Astrocyte (in vitro differentiated cells and primary cell): ENCODE measurements around the gene NUDT19. TPM values are rescaled to one million over a fixed set of nuclear protein-coding genes. Genes with fewer than 3 reads are reported as not detected.
"Not testable (repeated sequence)": the region's sequence is repeated elsewhere in the genome, so short reads cannot be mapped to it uniquely, and the experiment has no call there.

Experiments used
- DNase-seq: peaks from one replicate; pipeline ENCODE4 v3.0.0-alpha.2; 2010; ENCODE audit warnings: low read depth
- FAIRE-seq: peaks from 2 replicates; lab custom pipeline; 2011; peaks lifted over from hg19 to GRCh38; lab: Jason Lieb, UNC
- H2AFZ ChIP-seq: 2 replicates; pipeline ENCODE4 v1.6.0; 2012; ENCODE audit warnings: low read depth, low read length, inconsistent platforms
- H3K27ac ChIP-seq: 2 replicates; pipeline ENCODE4 v1.5.1; 2011; ENCODE audit warnings: low read depth, low read length, inconsistent platforms
- H3K27me3 ChIP-seq: 2 replicates; pipeline ENCODE4 v1.6.0; 2011; ENCODE audit warnings: low read length, inconsistent platforms; ENCODE audit not compliant: insufficient read depth
- H3K36me3 ChIP-seq: 2 replicates; pipeline ENCODE4 v1.5.1; 2011; ENCODE audit warnings: low read length, inconsistent platforms; ENCODE audit not compliant: insufficient read depth
- H3K4me1 ChIP-seq: 2 replicates; pipeline ENCODE4 v1.5.1; 2011; ENCODE audit warnings: low read length, inconsistent platforms; ENCODE audit not compliant: insufficient read depth
- H3K4me2 ChIP-seq: 2 replicates; pipeline ENCODE4 v1.6.0; 2012; ENCODE audit warnings: low read length, inconsistent platforms
- H3K4me3 ChIP-seq: 2 replicates; pipeline ENCODE4 v1.5.1; 2011; ENCODE audit warnings: low read depth, mild to moderate bottlenecking, low read length, inconsistent platforms; ENCODE audit not compliant: insufficient read depth
- H3K79me2 ChIP-seq: 2 replicates; pipeline ENCODE4 v1.6.0; 2012; ENCODE audit warnings: mild to moderate bottlenecking, low read length, inconsistent platforms; ENCODE audit not compliant: insufficient read depth
- H3K9ac ChIP-seq: 2 replicates; pipeline ENCODE4 v1.6.0; 2012; ENCODE audit warnings: mild to moderate bottlenecking, low read length, inconsistent platforms
- H3K9me3 ChIP-seq: 2 replicates; pipeline ENCODE4 v1.5.1; 2012; ENCODE audit warnings: low read depth, mild to moderate bottlenecking, low read length, inconsistent platforms; ENCODE audit not compliant: insufficient read depth
- H4K20me1 ChIP-seq: 2 replicates; pipeline ENCODE4 v1.6.0; 2012; ENCODE audit warnings: low read length, inconsistent platforms; ENCODE audit not compliant: insufficient read depth
- H3K27ac Mint-ChIP-seq: one replicate; pipeline ENCODE4 v1.8.0; 2021; ENCODE audit warnings: mild to moderate bottlenecking, mixed read lengths; ENCODE audit not compliant: unreplicated experiment
- H3K27me3 Mint-ChIP-seq: one replicate; pipeline ENCODE4 v1.8.0; 2021; ENCODE audit warnings: low read depth, mixed read lengths; ENCODE audit not compliant: unreplicated experiment
- H3K36me3 Mint-ChIP-seq: one replicate; pipeline ENCODE4 v1.8.0; 2021; ENCODE audit warnings: low read depth, mixed read lengths; ENCODE audit not compliant: unreplicated experiment
- H3K4me1 Mint-ChIP-seq: one replicate; pipeline ENCODE4 v1.8.0; 2021; ENCODE audit warnings: low read depth, mixed read lengths; ENCODE audit not compliant: unreplicated experiment
- H3K4me3 Mint-ChIP-seq: one replicate; pipeline ENCODE4 v1.8.0; 2021; ENCODE audit warnings: mild to moderate bottlenecking, moderate library complexity, mixed read lengths; ENCODE audit not compliant: unreplicated experiment
- H3K9me3 Mint-ChIP-seq: one replicate; pipeline ENCODE4 v1.8.0; 2021; ENCODE audit warnings: mild to moderate bottlenecking, mixed read lengths; ENCODE audit not compliant: unreplicated experiment
- EZH2 ChIP-seq: IDR thresholded peaks from 2 replicates; pipeline ENCODE4 v1.6.1; 2012; ENCODE audit warnings: mild to moderate bottlenecking, low read length, inconsistent platforms; ENCODE audit not compliant: insufficient read depth
- total RNA-seq: library from RNA; stranded (reverse); gene quantifications from 2 replicates; pipeline ENCODE4 v1.2.1, GENCODE V29; 2021
- TF ChIP-seq, protein P1 (sequence below): IDR thresholded peaks from 2 replicates; pipeline ENCODE4 v1.5.1; 2011; ENCODE audit warnings: low read depth, mild to moderate bottlenecking, inconsistent platforms, low read length, moderate library complexity; ENCODE audit not compliant: insufficient read depth

NUDT19 gene
- total RNA-seq, 1 donor from 2014 or later, result 4.0 TPM

GRCh38 chr19:32702010-32702409, 10.4 kb downstream of the NUDT19 start:
- Histone ChIP-seq H4K20me1 (peaks cover 31% of the 10 kb centered on the region), H3K36me3 (no peaks in the 10 kb centered on the region), H2AFZ (no peak overlapping the region), H3K4me2 (no peak overlapping the region), H3K9me3 (no peaks in the 10 kb centered on the region), H3K79me2 (peaks cover 41% of the 10 kb centered on the region), H3K4me1 (no peaks in the 10 kb centered on the region), H3K4me3 (no peak overlapping the region), H3K27ac (no peak overlapping the region), H3K9ac (no peak overlapping the region), H3K27me3 (no peaks in the 10 kb centered on the region)
- no peak for TF ChIP-seq EZH2
- TF ChIP-seq, protein P1, sequence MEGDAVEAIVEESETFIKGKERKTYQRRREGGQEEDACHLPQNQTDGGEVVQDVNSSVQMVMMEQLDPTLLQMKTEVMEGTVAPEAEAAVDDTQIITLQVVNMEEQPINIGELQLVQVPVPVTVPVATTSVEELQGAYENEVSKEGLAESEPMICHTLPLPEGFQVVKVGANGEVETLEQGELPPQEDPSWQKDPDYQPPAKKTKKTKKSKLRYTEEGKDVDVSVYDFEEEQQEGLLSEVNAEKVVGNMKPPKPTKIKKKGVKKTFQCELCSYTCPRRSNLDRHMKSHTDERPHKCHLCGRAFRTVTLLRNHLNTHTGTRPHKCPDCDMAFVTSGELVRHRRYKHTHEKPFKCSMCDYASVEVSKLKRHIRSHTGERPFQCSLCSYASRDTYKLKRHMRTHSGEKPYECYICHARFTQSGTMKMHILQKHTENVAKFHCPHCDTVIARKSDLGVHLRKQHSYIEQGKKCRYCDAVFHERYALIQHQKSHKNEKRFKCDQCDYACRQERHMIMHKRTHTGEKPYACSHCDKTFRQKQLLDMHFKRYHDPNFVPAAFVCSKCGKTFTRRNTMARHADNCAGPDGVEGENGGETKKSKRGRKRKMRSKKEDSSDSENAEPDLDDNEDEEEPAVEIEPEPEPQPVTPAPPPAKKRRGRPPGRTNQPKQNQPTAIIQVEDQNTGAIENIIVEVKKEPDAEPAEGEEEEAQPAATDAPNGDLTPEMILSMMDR, result no peak
- no peak for DNase-seq
- no peak overlapping the region for H3K27ac Mint-ChIP-seq
- no peaks in the 10 kb centered on the region for H3K27me3 Mint-ChIP-seq
- H3K4me1 Mint-ChIP-seq, result no peaks in the 10 kb centered on the region
- no peak overlapping the region for H3K4me3 Mint-ChIP-seq
- H3K9me3 Mint-ChIP-seq, result peaks cover 3% of the 10 kb centered on the region
- no peak for FAIRE-seq
- H3K36me3 Mint-ChIP-seq, result peaks cover 17% of the 10 kb centered on the region

DNA sequence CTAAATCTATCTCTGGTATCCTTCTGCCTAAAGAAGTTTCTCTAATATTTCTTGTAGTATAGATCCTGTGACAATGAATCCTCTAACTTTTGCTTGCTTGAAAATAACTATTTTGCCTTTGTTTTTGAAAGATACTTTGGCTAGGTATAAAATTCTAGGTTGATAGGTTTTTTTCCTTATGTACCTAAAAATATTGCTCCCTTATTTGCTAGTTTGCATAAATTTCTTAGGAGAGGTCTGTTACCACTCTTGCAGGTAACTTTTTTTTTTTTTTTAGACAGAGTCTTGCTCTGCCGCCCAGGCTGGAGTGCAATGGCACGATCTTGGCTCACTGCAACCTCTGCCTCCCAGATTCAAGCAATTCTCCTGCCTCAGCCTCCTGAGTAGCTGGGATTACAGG, 12.4 kb downstream of the NUDT19 start:
- not testable (repeated sequence) for H3K9me3 Mint-ChIP-seq, H3K4me3 ChIP-seq, H3K27me3 ChIP-seq, H3K27ac Mint-ChIP-seq, DNase-seq, H3K4me1 ChIP-seq, H3K27ac ChIP-seq, H2AFZ ChIP-seq, H3K4me1 Mint-ChIP-seq, H3K36me3 ChIP-seq, H3K9ac ChIP-seq, H3K27me3 Mint-ChIP-seq, H3K4me3 Mint-ChIP-seq, H3K9me3 ChIP-seq, H3K4me2 ChIP-seq, FAIRE-seq
- Histone ChIP-seq H3K79me2 (peaks cover 37% of the 10 kb centered on the region), H4K20me1 (peaks cover 34% of the 10 kb centered on the region)
- peaks cover 17% of the 10 kb centered on the region for H3K36me3 Mint-ChIP-seq

DNA sequence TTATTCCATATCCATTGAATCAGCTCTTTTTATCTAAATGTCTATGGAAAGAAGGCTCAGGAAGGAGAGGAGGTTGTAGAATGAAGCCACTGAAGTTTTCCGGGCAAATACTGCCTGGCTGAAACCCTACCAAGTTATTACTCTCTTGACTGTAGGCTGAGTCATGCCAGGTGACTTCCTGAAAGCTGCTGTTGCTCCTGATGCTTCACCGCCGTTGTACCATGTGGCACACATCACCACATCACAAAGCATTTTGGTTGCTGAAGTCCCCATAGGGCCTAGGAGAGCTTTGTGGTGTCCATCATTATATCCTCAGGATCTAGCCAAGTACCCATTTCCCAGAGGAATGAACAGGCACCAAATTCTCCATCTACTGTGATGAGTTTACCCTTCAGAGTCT, 16.8 kb downstream of the NUDT19 start:
- TF ChIP-seq EZH2, result no peak
- TF ChIP-seq, protein P1, result no peak
- Mint-ChIP-seq H3K27me3 (no peaks in the 10 kb centered on the region), H3K36me3 (peaks cover 9% of the 10 kb centered on the region), H3K27ac (no peak overlapping the region), H3K4me1 (no peaks in the 10 kb centered on the region), H3K4me3 (no peak overlapping the region), H3K9me3 (peaks cover 3% of the 10 kb centered on the region)
- DNase-seq, result no peak
- no peak for FAIRE-seq
- H3K27me3 ChIP-seq, result no peaks in the 10 kb centered on the region
- peaks cover 3% of the 10 kb centered on the region for H3K36me3 ChIP-seq
- H4K20me1 ChIP-seq, result peaks cover 15% of the 10 kb centered on the region
- no peaks in the 10 kb centered on the region for H3K9me3 ChIP-seq
- H2AFZ ChIP-seq, result no peak overlapping the region
- no peaks in the 10 kb centered on the region for H3K4me1 ChIP-seq
- H3K4me2 ChIP-seq, result no peak overlapping the region
- H3K9ac ChIP-seq, result no peak overlapping the region
- peaks cover 14% of the 10 kb centered on the region for H3K79me2 ChIP-seq
- H3K4me3 ChIP-seq, result no peak overlapping the region
- H3K27ac ChIP-seq, result no peak overlapping the region
